ENCODE measurements around the gene INPP5K.
"Not testable (repeated sequence)": the region's sequence is repeated elsewhere in the genome, so short reads cannot be mapped to it uniquely, and the experiment has no call there.

Gene INPP5K

DNA sequence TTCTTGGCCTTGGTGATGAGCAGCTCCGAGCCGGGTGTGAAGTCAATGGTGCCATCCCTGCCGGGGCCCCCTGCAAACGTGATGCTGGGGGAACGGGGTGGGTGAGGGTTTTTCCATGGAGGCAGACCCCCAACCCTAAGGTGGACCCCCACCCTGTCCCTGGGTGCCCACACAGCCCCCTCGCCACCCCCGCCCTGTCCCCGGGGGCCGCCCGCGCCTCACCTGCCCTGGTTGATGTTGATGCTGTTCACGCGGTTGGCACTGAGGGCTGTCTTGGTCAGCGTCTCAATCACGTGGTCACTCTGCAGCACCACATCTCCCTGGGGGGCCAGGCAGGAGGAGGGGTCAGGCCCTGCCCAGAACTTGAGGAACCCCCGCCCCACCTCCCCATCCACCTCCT is 49.2 kb downstream of the INPP5K start:
- in situ Hi-C loops (cut with MboI; ENCODE audit: low sequenced_read_pairs) = no loop called here

DNA sequence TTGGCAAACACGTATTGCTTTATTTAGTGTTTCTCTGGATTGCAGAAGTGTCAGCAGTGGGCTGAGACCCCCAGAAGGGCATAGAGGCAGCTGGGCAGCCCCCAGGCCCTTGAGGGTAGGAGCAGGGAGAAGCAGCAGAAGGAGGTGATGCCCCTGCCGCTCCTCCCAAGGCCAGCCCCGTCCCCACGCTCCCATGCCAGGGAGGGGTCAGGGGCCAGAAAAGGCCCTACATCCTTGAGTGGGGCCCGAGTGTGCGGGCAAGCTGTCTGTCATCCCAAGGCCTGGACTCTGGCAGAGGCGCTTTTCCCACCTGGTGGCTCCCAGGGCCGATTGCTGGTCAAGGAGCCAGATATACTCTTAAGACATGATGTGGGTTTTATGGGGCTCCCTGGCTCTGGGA is 52.2 kb downstream of the INPP5K start:
- H3K4me3 ChIP-seq = no peak overlapping the region
- H3K27me3 ChIP-seq (ENCODE audit: low read depth) = no peaks in the 10 kb centered on the region
- H3K36me3 ChIP-seq (replicated peaks) = peaks cover 23% of the 10 kb centered on the region
- no peaks in the 10 kb centered on the region for H3K4me1 ChIP-seq
- DNase-seq (ENCODE audit: low spot score in 2 of 2) = no peak
- no peaks in the 10 kb centered on the region for H3K9me3 ChIP-seq
- in situ Hi-C loops (cut with MboI; ENCODE audit: low sequenced_read_pairs) = no loop called here

More for the DNA sequence above, 49.2 kb downstream of the INPP5K start:
- peaks cover 45% of the 10 kb centered on the region for H3K36me3 ChIP-seq (replicated peaks)
- H3K4me1 ChIP-seq = no peaks in the 10 kb centered on the region
- no peak overlapping the region for H3K4me3 ChIP-seq
- DNase-seq (ENCODE audit: low spot score in 2 of 2) = no peak
- no peaks in the 10 kb centered on the region for H3K9me3 ChIP-seq
- no peaks in the 10 kb centered on the region for H3K27me3 ChIP-seq (ENCODE audit: low read depth)

DNA sequence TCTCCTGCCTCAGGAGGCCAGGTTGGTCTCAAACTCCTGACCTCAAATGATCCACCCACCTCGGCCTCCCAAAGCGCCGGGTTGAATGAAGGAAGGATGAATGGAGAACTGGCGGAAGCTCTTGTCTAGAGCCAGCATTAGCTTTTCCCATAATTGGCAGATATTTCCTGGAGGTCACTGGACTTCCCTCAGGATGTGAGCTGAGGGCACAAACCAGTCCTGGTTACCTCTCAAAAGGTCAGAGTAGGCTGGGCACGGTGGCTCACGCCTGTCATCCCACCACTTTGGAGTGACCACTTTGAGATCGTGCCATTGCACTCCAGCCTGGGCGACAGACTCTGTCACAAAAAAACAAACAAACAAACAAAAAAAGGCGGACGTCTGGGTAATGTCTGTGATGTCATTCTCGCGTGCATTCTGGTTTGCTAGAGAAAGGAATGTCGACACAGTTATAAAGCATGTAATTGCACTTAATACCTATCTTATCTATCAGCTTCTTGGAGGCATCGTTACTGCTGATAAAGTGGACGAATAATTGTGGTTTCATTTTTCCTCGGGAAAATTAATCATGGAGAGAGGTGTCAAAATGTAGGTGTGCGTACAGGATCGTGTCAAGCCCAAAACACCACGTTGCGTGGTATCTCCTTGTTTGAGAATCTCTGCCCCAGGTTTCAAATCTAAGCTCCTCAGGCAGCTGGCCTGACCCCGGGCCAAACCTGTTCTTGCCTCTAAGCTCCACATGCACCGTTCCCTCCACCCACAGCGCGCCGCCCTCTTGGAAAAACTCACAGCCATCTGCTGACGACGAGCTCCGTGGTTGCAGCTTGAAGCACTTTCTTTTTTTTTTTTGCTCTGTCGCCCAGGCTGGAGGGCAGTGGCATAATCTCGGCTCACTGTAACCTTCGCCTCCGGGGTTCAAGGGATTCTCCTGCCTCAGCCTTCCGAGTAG is 54.0 kb downstream of the INPP5K start:
- DNase-seq (ENCODE audit: low spot score in 2 of 2) = no peak
- Histone ChIP-seq H3K27me3 (ENCODE audit: low read depth) (no peaks in the 10 kb centered on the region), H3K4me1 (no peaks in the 10 kb centered on the region), H3K4me3 (no peak overlapping the region), H3K36me3 (replicated peaks) (peaks cover 10% of the 10 kb centered on the region; the same call in 1 of the 2 replicates), H3K9me3 (no peaks in the 10 kb centered on the region)
- in situ Hi-C loops (cut with MboI; ENCODE audit: low sequenced_read_pairs) = no loop called here

DNA sequence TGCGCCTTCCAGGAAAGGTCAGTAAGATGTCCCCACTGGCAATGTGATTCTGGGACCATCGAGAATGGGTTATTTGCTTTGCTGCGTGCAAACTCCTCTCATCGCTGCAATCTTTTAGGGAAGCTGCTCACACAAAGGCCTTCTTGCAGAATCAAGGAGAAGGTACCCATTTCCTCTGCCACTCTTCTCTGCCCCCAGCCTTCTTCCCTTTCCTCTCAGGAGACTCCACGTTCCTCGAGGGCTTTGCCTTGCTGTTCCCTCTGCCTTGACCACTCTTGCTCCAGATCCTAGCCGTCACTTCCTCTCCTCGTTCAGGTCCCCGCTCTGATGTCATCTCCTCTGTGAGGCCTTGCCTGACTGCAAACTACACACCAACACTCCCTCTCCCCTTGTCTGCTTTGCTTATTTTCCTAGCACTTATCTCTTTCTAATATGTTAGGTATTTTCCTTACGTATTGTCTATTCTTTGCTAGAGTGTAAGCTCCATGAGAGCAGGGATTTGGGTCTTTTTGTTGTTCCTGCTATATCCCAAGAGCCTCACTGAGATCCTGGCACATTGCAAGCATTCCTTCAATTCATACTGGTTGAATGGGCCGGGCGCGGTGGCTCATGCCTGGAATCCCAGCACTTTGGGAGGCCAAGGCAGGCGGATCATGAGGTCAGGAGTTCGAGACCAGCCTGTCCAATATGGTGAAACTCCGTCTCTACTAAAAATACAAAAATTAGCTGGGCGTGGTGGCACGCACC is 55.0 kb downstream of the INPP5K start:
- DNase-seq (ENCODE audit: low spot score in 2 of 2) = no peak
- no peaks in the 10 kb centered on the region for H3K27me3 ChIP-seq (ENCODE audit: low read depth)
- H3K4me1 ChIP-seq = peaks cover 6% of the 10 kb centered on the region; the same call in 1 of the 2 replicates
- in situ Hi-C loops (cut with MboI; ENCODE audit: low sequenced_read_pairs) = no loop called here
- H3K9me3 ChIP-seq = no peaks in the 10 kb centered on the region
- H3K4me3 ChIP-seq = no peak overlapping the region
- H3K36me3 ChIP-seq (replicated peaks) = peaks cover 5% of the 10 kb centered on the region; the same call in 1 of the 2 replicates

DNA sequence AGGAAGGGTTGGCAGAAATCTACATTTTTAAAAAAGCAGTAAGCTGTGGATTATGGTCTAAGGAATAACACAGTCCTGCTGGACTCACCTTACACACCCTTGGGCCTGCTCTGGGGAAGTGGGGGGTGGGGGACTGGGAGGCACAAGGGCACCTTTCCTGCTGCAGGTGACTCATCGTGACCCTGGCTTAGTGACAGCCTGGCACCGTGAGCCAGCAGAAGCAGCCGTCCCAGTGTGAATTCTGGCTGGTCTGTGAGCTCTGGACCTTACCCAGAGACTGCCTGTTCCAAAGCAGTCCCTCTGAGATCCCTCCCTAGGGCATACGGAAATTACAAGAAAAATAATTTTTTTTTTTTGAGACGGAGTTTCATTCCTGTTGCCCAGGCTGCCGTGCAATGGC is 56.2 kb downstream of the INPP5K start:
- Histone ChIP-seq H3K4me3 (no peak overlapping the region), H3K27me3 (ENCODE audit: low read depth) (no peaks in the 10 kb centered on the region), H3K4me1 (peaks cover 7% of the 10 kb centered on the region; the same call in 1 of the 2 replicates), H3K9me3 (no peaks in the 10 kb centered on the region), H3K36me3 (replicated peaks) (peaks cover 10% of the 10 kb centered on the region)
- in situ Hi-C loops (cut with MboI; ENCODE audit: low sequenced_read_pairs) = no loop called here
- DNase-seq (ENCODE audit: low spot score in 2 of 2) = no peak

DNA sequence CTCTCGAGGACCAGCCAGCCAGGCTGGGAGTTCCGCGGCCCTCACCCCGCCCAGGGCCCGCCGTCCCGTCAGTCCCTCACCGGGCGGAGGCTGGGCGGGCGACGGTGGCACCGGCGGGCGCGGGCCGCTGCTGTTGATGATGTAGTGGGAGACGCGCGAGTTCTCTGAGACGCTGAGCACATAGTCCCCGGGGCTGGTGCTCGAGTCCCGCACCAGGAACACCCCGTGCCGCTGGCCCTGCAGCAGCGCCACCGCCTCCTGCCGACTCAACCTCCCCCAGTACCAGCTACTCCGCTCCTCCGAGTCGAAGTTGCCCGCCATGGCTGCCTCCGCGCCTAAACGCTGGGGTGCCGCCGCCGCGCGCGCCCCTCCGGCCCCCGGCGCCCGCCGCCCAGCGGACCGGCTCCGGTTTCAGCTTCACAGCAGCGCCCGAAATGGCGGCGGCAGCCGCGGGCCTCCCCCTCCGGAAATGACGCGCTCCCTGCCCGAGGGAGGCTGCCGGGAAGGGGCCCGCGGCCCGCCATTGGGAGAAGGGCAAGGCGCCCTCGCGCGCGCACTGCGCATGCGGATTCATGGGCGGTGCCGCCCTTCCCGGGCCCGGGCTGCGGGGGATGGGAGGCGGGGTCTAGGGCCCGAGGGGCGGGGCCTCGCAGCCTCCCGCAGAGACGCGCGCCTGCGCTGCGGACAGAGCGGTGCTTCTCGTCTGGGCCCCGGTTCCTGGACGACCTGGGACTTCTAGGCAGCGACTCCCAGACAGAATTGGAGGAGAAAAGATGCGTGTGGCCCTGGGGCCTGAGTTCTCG is 60.4 kb downstream of the INPP5K start, which contains the start of gene CRK:
CRK (minus strand) TSS at position 436 of the 803 bp plus-strand sequence; CDS start at position 321, 115 bp downstream.
- peaks cover 16% of the 10 kb centered on the region for H3K4me1 ChIP-seq
- peak within 1 kb of the TSS; percentile 95 for H3K4me3 ChIP-seq
- no peaks in the 10 kb centered on the region for H3K9me3 ChIP-seq
- peak; percentile 92 to 97 for DNase-seq (ENCODE audit: low spot score in 2 of 2)
- no peaks in the 10 kb centered on the region for H3K27me3 ChIP-seq (ENCODE audit: low read depth)
- H3K36me3 ChIP-seq (replicated peaks) = peaks cover 38% of the 10 kb centered on the region
- in situ Hi-C loops (cut with MboI; ENCODE audit: low sequenced_read_pairs) = no loop called here

DNA sequence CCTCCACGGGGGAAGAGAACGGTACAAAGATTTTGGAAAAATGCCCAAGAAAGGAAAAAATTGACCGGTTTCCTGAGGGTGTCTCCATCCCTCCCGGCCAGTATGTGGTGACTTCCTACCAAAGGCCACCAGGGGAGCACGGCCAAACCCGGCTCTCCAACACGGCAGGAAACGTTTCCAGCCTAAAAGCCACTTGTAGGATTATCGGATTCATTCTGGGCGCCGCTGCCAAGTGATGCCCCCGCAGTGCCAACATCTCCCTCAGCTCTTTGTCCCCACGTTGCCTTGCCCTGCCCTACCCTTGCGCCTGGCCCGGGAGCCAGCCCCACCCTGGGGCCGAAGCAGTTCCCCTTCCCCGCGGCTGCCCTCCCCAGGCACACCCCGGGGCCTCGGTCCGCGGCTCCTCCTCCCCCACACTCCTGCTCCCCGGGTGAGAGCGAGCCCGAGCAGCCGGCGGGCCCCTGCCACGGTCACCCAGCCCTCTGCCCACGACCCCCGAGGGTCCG is 61.1 kb downstream of the INPP5K start:
- H3K4me3 ChIP-seq = peak overlapping the region; percentile 95
- peaks cover 38% of the 10 kb centered on the region for H3K36me3 ChIP-seq (replicated peaks)
- H3K4me1 ChIP-seq = peaks cover 16% of the 10 kb centered on the region
- peak; percentile 58 to 78 for DNase-seq (ENCODE audit: low spot score in 2 of 2)
- in situ Hi-C loops (cut with MboI; ENCODE audit: low sequenced_read_pairs) = no loop called here
- H3K27me3 ChIP-seq (ENCODE audit: low read depth) = no peaks in the 10 kb centered on the region
- H3K9me3 ChIP-seq = no peaks in the 10 kb centered on the region

DNA sequence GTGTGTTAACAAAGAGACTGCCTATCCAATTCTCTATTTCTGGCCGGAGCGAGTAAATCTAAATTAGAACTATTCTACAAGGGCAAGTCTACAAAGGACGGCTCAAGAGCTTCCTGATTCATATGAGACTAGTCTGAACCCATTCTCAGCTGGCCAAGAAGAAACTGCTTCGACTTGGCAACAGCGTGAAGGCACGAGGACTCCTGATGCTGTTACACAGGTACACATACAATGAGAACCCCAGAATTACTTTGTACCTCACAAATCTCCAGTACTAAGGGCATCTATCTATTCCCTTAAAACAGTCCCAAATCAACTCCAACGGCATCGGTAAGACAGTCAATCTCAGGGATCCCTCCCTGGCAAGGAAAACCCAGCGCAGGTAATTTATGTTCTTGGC is 61.9 kb downstream of the INPP5K start:
- no peak for DNase-seq (ENCODE audit: low spot score in 2 of 2)
- peak overlapping the region; percentile 95 for H3K4me3 ChIP-seq

DNA sequence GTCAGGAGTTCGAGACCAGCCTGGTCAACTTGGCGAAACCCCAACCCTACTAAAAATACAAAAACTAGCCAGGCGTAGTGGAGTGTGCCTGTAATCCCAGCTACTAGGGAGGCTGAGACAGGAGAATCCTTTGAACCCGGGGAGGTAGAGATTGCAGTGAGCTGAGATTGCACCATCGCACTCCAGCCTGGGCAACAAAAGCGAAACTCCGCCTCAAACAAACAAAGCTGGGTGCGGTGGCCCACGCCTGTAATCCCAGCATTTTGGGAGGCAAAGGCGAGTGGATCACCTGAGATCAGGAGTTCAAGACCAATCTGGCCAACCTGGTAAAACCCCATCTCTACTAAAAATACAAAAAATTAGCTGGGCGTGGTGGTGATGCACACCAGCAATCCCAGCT is 62.7 kb downstream of the INPP5K start:
- in situ Hi-C loops (cut with MboI; ENCODE audit: low sequenced_read_pairs); H3K27me3 ChIP-seq (ENCODE audit: low read depth); H3K9me3 ChIP-seq; H3K4me3 ChIP-seq; DNase-seq (ENCODE audit: low spot score in 2 of 2): not testable (repeated sequence)
- H3K36me3 ChIP-seq (replicated peaks) = peaks cover 41% of the 10 kb centered on the region
- peaks cover 16% of the 10 kb centered on the region for H3K4me1 ChIP-seq

More for the DNA sequence above, 61.9 kb downstream of the INPP5K start:
- Histone ChIP-seq H3K4me1 (peaks cover 16% of the 10 kb centered on the region), H3K36me3 (replicated peaks) (peaks cover 39% of the 10 kb centered on the region), H3K9me3 (no peaks in the 10 kb centered on the region), H3K27me3 (ENCODE audit: low read depth) (no peaks in the 10 kb centered on the region)
- in situ Hi-C loops (cut with MboI; ENCODE audit: low sequenced_read_pairs) = no loop called here

DNA sequence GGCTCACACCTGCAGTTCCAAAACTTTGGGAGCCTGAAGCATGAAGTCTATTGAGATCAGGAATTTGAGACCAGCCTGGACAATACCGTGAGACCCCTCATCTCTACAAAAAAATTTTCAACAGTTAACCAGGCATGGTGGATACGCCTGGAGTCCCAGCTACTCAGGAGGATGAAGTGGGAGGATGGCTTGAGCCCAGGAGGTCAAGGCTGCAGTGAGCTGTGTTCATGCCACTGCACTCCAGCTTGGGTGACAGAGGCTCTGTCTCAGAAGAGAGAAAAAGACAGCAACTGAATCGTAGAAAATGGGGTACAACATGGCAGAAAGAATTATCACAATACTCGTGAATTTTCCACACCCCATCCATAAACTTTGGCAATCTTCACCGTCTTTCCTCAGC is 63.6 kb downstream of the INPP5K start:
- no peak for DNase-seq (ENCODE audit: low spot score in 2 of 2)
- H3K27me3 ChIP-seq (ENCODE audit: low read depth) = no peaks in the 10 kb centered on the region
- H3K4me3 ChIP-seq = no peak overlapping the region
- H3K9me3 ChIP-seq = no peaks in the 10 kb centered on the region
- peaks cover 16% of the 10 kb centered on the region for H3K4me1 ChIP-seq
- in situ Hi-C loops (cut with MboI; ENCODE audit: low sequenced_read_pairs) = no loop called here
- peaks cover 41% of the 10 kb centered on the region for H3K36me3 ChIP-seq (replicated peaks)

DNA sequence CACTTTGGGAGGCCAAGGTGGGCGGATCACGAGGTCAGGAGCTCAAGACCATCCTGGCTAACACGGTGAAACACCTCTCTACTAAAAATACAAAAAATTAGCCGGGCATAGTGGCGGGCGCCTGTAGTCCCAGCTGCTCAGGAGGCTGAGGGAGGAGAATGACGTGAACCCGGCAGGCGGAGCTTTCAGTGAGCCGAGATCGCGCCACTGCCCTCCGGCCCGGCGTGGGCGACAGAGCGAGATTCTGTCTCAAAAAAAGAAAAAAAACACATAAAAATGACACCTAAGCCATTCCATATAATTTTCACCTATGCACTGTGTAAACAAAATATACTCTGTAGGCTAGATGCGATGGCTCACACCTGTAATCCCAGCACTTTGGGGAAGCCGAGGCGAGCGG is 66.2 kb downstream of the INPP5K start:
- in situ Hi-C loops (cut with MboI; ENCODE audit: low sequenced_read_pairs); H3K27me3 ChIP-seq (ENCODE audit: low read depth); H3K4me1 ChIP-seq; H3K4me3 ChIP-seq; H3K9me3 ChIP-seq; DNase-seq (ENCODE audit: low spot score in 2 of 2): not testable (repeated sequence)
- H3K36me3 ChIP-seq (replicated peaks) = peaks cover 41% of the 10 kb centered on the region

DNA sequence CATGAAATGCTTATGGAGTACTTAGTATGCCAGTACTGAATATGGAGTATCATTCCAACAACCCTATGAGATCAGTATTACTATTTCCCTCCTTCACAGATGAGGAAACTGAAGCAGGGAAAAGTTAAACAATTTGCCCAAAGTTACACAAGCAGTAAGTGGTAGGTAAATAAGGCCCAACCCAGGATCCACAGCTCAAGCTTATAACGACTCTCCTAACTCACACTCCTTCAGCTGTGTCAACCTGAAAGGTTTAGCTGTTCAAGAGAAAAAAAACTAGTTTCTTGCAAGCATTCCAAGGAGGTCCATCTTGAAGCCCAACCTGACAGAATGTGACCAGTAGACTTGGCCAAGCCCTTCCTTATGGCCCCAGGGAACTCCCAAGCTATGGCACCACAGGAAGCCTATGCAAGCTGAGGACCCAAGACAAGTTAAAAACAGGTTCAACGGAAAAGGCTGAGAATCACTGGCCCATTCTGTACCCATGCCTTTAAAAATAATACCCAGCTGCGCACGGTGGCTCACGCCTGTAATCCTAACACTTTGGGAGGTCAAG is 66.9 kb downstream of the INPP5K start:
- no peak for DNase-seq (ENCODE audit: low spot score in 2 of 2)
- Histone ChIP-seq H3K27me3 (ENCODE audit: low read depth) (no peaks in the 10 kb centered on the region), H3K9me3 (no peaks in the 10 kb centered on the region), H3K4me3 (no peak overlapping the region), H3K4me1 (peaks cover 5% of the 10 kb centered on the region), H3K36me3 (replicated peaks) (peaks cover 38% of the 10 kb centered on the region)
- in situ Hi-C loops (cut with MboI; ENCODE audit: low sequenced_read_pairs) = no loop called here

DNA sequence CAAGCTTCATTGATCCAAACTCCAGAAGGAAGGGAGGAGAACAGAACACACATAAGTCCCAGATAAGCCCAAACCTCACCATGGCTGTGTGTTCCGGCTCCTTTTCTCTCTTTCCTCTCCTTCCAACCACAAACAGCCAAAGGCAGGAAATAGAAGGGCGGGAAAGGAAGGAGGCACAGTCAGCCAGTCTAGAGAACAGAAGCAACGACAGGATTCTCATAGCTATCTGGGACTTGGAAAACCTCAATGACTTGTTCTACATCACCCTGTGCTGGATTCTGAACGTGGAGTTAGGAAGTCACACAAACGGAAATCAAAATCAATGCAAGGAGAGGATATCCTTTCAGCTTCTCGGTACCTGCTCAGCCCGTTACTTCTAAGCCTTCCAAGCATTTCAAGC is 69.4 kb downstream of the INPP5K start:
- no peaks in the 10 kb centered on the region for H3K4me1 ChIP-seq
- DNase-seq (ENCODE audit: low spot score in 2 of 2) = no peak
- no peaks in the 10 kb centered on the region for H3K9me3 ChIP-seq
- peaks cover 16% of the 10 kb centered on the region for H3K36me3 ChIP-seq (replicated peaks)
- in situ Hi-C loops (cut with MboI; ENCODE audit: low sequenced_read_pairs) = no loop called here
- H3K27me3 ChIP-seq (ENCODE audit: low read depth) = no peaks in the 10 kb centered on the region
- H3K4me3 ChIP-seq = no peak overlapping the region

Data from HAP-1 (cell line).